Measurements from ENCODE around the gene CLDN18.

The CLDN18 gene
- long read RNA-seq, donor 1, result 0 reads
- long read RNA-seq, donor 2, result 0 reads
- long read RNA-seq, donor 3, result 0 reads
- long read RNA-seq, donor 4, partial matches to known transcripts, result 11 of 11 reads
- long read RNA-seq, donor 4, other reads (novel, unspliced or antisense), result 0 of 11 reads
- long read RNA-seq, donor 5, result 0 reads
- long read RNA-seq, donor 6, result 0 reads
- long read RNA-seq, donor 7, result 0 reads
- long read RNA-seq, donor 8, result 0 reads

- DNase-seq, result no peak
Observed at GRCh38 chr3:138009476-138010272, at the start of gene CLDN18. Gene CLDN18, plus strand, starts transcription at chr3:138010165. Its CDS starts 61 bp downstream, at chr3:138010226.

GRCh38 chr3:137962251-137962650 is 47.7 kb upstream of the CLDN18 start:
- no peak for DNase-seq

- no peak for DNase-seq
Observed at GRCh38 chr3:137963463-137963862, 46.5 kb upstream of the CLDN18 start.

- peak; percentile 29 for DNase-seq
Observed at GRCh38 chr3:137970914-137971831, 38.8 kb upstream of the CLDN18 start.

- no peak for DNase-seq
Observed at GRCh38 chr3:137972396-137972795, 37.6 kb upstream of the CLDN18 start.

GRCh38 chr3:137978328-137978727 is 31.6 kb upstream of the CLDN18 start:
- DNase-seq, result no peak

GRCh38 chr3:137987723-137988122 is 22.2 kb upstream of the CLDN18 start:
- no peak for DNase-seq

GRCh38 chr3:137988152-137988551 is 21.8 kb upstream of the CLDN18 start:
- DNase-seq, result no peak

GRCh38 chr3:137988982-137989381 is 21.0 kb upstream of the CLDN18 start:
- no peak for DNase-seq

- DNase-seq, result no peak
Observed at GRCh38 chr3:137990427-137990826, 19.5 kb upstream of the CLDN18 start.

GRCh38 chr3:137992592-137992991 is 17.4 kb upstream of the CLDN18 start:
- DNase-seq, result no peak

GRCh38 chr3:137998121-137999042 is 11.6 kb upstream of the CLDN18 start:
- no peak for DNase-seq

GRCh38 chr3:138003069-138003468 is 6.9 kb upstream of the CLDN18 start:
- no peak for DNase-seq

- no peak for DNase-seq
Observed at GRCh38 chr3:138005627-138006026, 4.3 kb upstream of the CLDN18 start.

GRCh38 chr3:138007898-138008297 is 2.1 kb upstream of the CLDN18 start:
- no peak for DNase-seq

GRCh38 chr3:138010273-138010590 is 267 bp downstream of the CLDN18 start:
- DNase-seq, result no peak

GRCh38 chr3:138011722-138012121 is 1.8 kb downstream of the CLDN18 start:
- DNase-seq, result no peak

GRCh38 chr3:138012526-138012925 is 2.6 kb downstream of the CLDN18 start:
- DNase-seq, result no peak

- DNase-seq, result no peak
Observed at GRCh38 chr3:138016065-138016464, 6.1 kb downstream of the CLDN18 start.

GRCh38 chr3:138019281-138020069 is 9.5 kb downstream of the CLDN18 start:
- no peak for DNase-seq

- DNase-seq, result no peak
Observed at GRCh38 chr3:138023754-138024153, 13.8 kb downstream of the CLDN18 start.
